Stomach (tissue), 4 donors: ENCODE results near the gene ZFP1.

Source experiments
- CTCF ChIP-seq, 7 experiments: fragments of 450-650 bp in 4 of 7; fragments of 200-600 bp in 3 of 7; sonication (generic) in 3 of 7; IDR thresholded peaks; one replicate each; pipeline ENCODE4 v1.5.1; 2016 to 2019; ENCODE audit warnings: antibody characterized with exemption in 7 of 7, control low read depth in 2 of 7, mild to moderate bottlenecking in 1 of 7
- EP300 ChIP-seq: sonication (generic); formaldehyde crosslinking; IDR thresholded peaks from one replicate; pipeline ENCODE4 v1.6.1; 2017; ENCODE audit warnings: antibody characterized with exemption

- TF ChIP-seq EP300: no peak
- TF ChIP-seq CTCF (IDR thresholded peaks at IDR 0.05): no peak
Observed at GRCh38 chr16:75105306-75106061, 42.8 kb upstream of the ZFP1 start.
